HepG2 (cell line): Measurements from ENCODE around the gene ST7L.

Experiments
- CREM ChIP-seq, 2 experiments: sonication (generic) in 1 of 2; formaldehyde crosslinking in 1 of 2; IDR thresholded peaks; 2 replicates each; pipeline versions ENCODE4 v1.4.0 to v1.6.1; 2016 to 2020; ENCODE audit warnings: antibody characterized with exemption in 1 of 2, mild to moderate bottlenecking in 1 of 2, missing genetic modification reagents in 1 of 2
- EZH2 ChIP-seq: conservative IDR thresholded peaks from 2 replicates; pipeline ENCODE4 v1.6.1; 2012; ENCODE audit warnings: mild to moderate bottlenecking, low read depth, low read length, moderate library complexity
- SIN3A ChIP-seq: IDR thresholded peaks from 2 replicates; pipeline ENCODE4 v1.6.1; 2011; ENCODE audit warnings: low read depth, mild to moderate bottlenecking, control low read depth, low read length, borderline replicate concordance
- USF2 ChIP-seq, 2 experiments: sonication (generic) in 1 of 2; formaldehyde crosslinking in 1 of 2; IDR thresholded peaks; 2 replicates each; pipeline versions ENCODE4 v1.5.1 to v1.6.1; 2011 to 2020; ENCODE audit warnings: borderline replicate concordance in 1 of 2, low read depth in 1 of 2, low read length in 1 of 2, mild to moderate bottlenecking in 1 of 2, missing genetic modification reagents in 1 of 2, moderate library complexity in 1 of 2
- ZBTB21 ChIP-seq: sonication (generic); formaldehyde crosslinking; IDR thresholded peaks from 2 replicates; pipeline ENCODE4 v1.4.0; 2020; ENCODE audit warnings: missing genetic modification reagents
- ZNF569 ChIP-seq: sonication (generic); formaldehyde crosslinking; IDR thresholded peaks from 2 replicates; pipeline ENCODE4 v1.5.0; 2020; ENCODE audit warnings: mild to moderate bottlenecking, missing genetic modification reagents, moderate library complexity, borderline replicate concordance
- TF ChIP-seq, protein P1 (sequence below): sonication (generic); formaldehyde crosslinking; IDR thresholded peaks from 2 replicates; pipeline ENCODE4 v1.4.0; 2020; ENCODE audit warnings: mild to moderate bottlenecking, missing genetic modification reagents

DNA sequence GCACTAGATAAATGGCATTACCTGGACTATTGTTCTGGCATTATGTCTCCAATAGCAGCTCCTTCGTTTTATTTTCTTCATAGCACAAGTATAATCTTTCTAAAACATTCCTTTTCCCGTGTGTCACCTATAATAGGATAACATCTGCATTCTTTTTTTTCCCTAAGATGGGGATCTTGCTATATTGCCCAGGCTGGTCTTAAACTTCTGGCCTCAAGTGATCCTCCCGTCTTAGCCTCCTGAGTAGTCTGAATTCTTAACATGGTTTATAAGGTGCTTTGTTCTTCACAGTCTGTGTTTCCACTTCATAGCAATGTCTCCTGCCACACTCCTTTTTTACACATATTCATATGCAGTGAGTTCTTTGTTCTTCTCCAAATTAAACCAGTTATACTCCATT, 46.9 kb upstream of the ST7L start:
- TF ChIP-seq CREM (IDR thresholded peaks at IDR 0.05) = no peak
- no peak for TF ChIP-seq CREM (CRISPR knock-in tag; IDR thresholded peaks at IDR 0.05)
- TF ChIP-seq SIN3A = no peak
- TF ChIP-seq EZH2 = no peak
- TF ChIP-seq USF2 (IDR thresholded peaks at IDR 0.05; ENCODE audit: low read depth, low read length) = no peak
- no peak for TF ChIP-seq USF2 (CRISPR knock-in tag; IDR thresholded peaks at IDR 0.05; ENCODE audit: borderline replicate concordance)
- TF ChIP-seq ZNF569 = no peak
- no peak for TF ChIP-seq ZBTB21 (CRISPR knock-in tag)
- TF ChIP-seq, protein P1, sequence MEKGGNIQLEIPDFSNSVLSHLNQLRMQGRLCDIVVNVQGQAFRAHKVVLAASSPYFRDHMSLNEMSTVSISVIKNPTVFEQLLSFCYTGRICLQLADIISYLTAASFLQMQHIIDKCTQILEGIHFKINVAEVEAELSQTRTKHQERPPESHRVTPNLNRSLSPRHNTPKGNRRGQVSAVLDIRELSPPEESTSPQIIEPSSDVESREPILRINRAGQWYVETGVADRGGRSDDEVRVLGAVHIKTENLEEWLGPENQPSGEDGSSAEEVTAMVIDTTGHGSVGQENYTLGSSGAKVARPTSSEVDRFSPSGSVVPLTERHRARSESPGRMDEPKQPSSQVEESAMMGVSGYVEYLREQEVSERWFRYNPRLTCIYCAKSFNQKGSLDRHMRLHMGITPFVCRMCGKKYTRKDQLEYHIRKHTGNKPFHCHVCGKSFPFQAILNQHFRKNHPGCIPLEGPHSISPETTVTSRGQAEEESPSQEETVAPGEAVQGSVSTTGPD (CRISPR knock-in tag) = no peak
